K562 (cell line): ENCODE results near the gene TMEM138. TPM values are rescaled to one million over a fixed set of nuclear protein-coding genes. Genes with fewer than 3 reads are reported as not detected.

Experiments used
- ATAC-seq: fragments of 200-7000 bp; cut with Tn5 transposase; 3 replicates; pipeline ENCODE4 v1.9.1; 2020; ENCODE audit warnings: moderate library complexity
- BruUV-seq: library from RNA; stranded (reverse); fragments of 400-500 nt; replicated peaks from 2 replicates; lab custom pipeline; 2021; lab: Mats Ljungman, UMichigan
- CTCF ChIA-PET: fragments of 300-600 bp; formaldehyde crosslinking; extraction: SDS; loops from one replicate; lab custom pipeline; 2021; ENCODE audit warnings: low intra/inter-chr PET ratio; lab: Yijun Ruan, JAX
- POLR2A ChIA-PET: fragments of 300-600, 350-650 bp; sonication (Branson Sonifier 250); formaldehyde crosslinking; extraction: SDS; loops from one replicate; lab custom pipeline; 2021; ENCODE audit warnings: antibody characterized with exemption, inconsistent platforms; lab: Yijun Ruan, JAX
- DNase-seq, 4 experiments: peaks; one replicate each; pipeline versions ENCODE4 v3.0.0 to v3.0.0-alpha.2; 2011 to 2018; ENCODE audit warnings: low spot score in 3 of 4, mixed read lengths in 3 of 4; ENCODE audit errors: extremely low read depth in 1 of 4
- FAIRE-seq: peaks from 2 replicates; lab custom pipeline; 2011; peaks lifted over from hg19 to GRCh38; lab: Jason Lieb, UNC
- H2AFZ ChIP-seq: 2 replicates; pipeline ENCODE4 v1.6.0; 2011; ENCODE audit warnings: low read depth, low read length, control low read depth, inconsistent platforms
- H3K27ac ChIP-seq: fragments of 200-600 bp; 3 replicates; pipeline ENCODE4 v1.8.0; 2011; ENCODE audit warnings: low read depth, mild to moderate bottlenecking, control low read depth, inconsistent platforms, low read length, moderate library complexity, mixed read lengths; ENCODE audit errors: extremely low read depth
- H3K27me3 ChIP-seq, 2 experiments: fragments of 300-600 bp in 1 of 2; 2 replicates in 1 of 2; 3 replicates in 1 of 2; pipeline versions ENCODE4 v1.6.0 to v1.8.0; 2011; ENCODE audit warnings: inconsistent platforms in 2 of 2, low read length in 2 of 2, mild to moderate bottlenecking in 1 of 2, mixed read lengths in 1 of 2, moderate library complexity in 1 of 2; ENCODE audit not compliant: control insufficient read depth in 2 of 2, insufficient read depth in 2 of 2
- H3K36me3 ChIP-seq: fragments of 300-600 bp; 3 replicates; pipeline ENCODE4 v1.8.0; 2011; ENCODE audit warnings: mild to moderate bottlenecking, low read length, inconsistent platforms; ENCODE audit not compliant: control insufficient read depth, insufficient read depth
- H3K4me1 ChIP-seq, 2 experiments: fragments of 200-600 bp in 1 of 2; replicated peaks in 1 of 2; 2 replicates in 1 of 2; 3 replicates in 1 of 2; pipeline versions ENCODE4 v1.5.1 to v1.8.0; 2011; ENCODE audit warnings: inconsistent platforms in 2 of 2, low read length in 2 of 2, mild to moderate bottlenecking in 1 of 2, mixed read lengths in 1 of 2, moderate library complexity in 1 of 2; ENCODE audit not compliant: control insufficient read depth in 2 of 2, insufficient read depth in 2 of 2
- H3K4me2 ChIP-seq: 2 replicates; pipeline ENCODE4 v1.6.1; 2011; ENCODE audit warnings: low read length, control low read depth, inconsistent platforms, mixed read lengths; ENCODE audit not compliant: insufficient read depth
- H3K4me3 ChIP-seq: fragments of 200-600 bp; sonication (generic), shearing (Covaris generic); 2 replicates; pipeline ENCODE4 v1.5.1; 2016; ENCODE audit warnings: control low read depth, inconsistent platforms
- H3K79me2 ChIP-seq: fragments of 200-600 bp; 3 replicates; pipeline ENCODE4 v1.8.0; 2011; ENCODE audit warnings: low read length, inconsistent platforms; ENCODE audit not compliant: control insufficient read depth, insufficient read depth
- H3K9ac ChIP-seq, 2 experiments: 2 replicates each; pipeline versions ENCODE4 v1.6.0 to v1.6.1; 2011; ENCODE audit warnings: low read depth in 2 of 2, low read length in 2 of 2, control low read depth in 1 of 2, inconsistent platforms in 1 of 2, mild to moderate bottlenecking in 1 of 2, mixed read lengths in 1 of 2; ENCODE audit not compliant: insufficient read depth in 1 of 2
- H3K9me1 ChIP-seq: one replicate; pipeline ENCODE4 v1.6.0; 2011; ENCODE audit warnings: inconsistent platforms, mild to moderate bottlenecking, low read length, moderate library complexity; ENCODE audit not compliant: control insufficient read depth, insufficient read depth
- H3K9me3 ChIP-seq: replicated peaks from 2 replicates; pipeline ENCODE4 v1.5.1; 2011; ENCODE audit warnings: low read depth, low read length, inconsistent platforms; ENCODE audit not compliant: control insufficient read depth, insufficient read depth
- H4K20me1 ChIP-seq: replicated peaks from 2 replicates; pipeline ENCODE4 v1.6.1; 2011; ENCODE audit warnings: low read length, inconsistent platforms, mixed read lengths; ENCODE audit not compliant: control insufficient read depth, insufficient read depth
- CEBPB ChIP-seq: fragments of 450-650 bp; IDR thresholded peaks from 2 replicates; pipeline ENCODE4 v1.6.1; 2016; ENCODE audit warnings: missing genetic modification characterization, missing compliant biosample characterization
- CTCFL ChIP-seq: IDR thresholded peaks from 2 replicates; pipeline ENCODE4 v1.6.1; 2011; ENCODE audit warnings: borderline replicate concordance, low read depth, mild to moderate bottlenecking, moderate library complexity, low read length; ENCODE audit not compliant: insufficient read depth, poor library complexity, severe bottlenecking
- ELF2 ChIP-seq: fragments of 250-450 bp; sonication (Bioruptor Pico); IDR thresholded peaks from 2 replicates; pipeline ENCODE4 v1.5.0; 2021; ENCODE audit warnings: mild to moderate bottlenecking
- FOXJ3 ChIP-seq: sonication (generic); formaldehyde crosslinking; IDR thresholded peaks from 2 replicates; pipeline ENCODE4 v1.4.0; 2020; ENCODE audit warnings: mild to moderate bottlenecking, missing genetic modification reagents
- RB1 ChIP-seq: fragments of 450-650 bp; IDR thresholded peaks from 2 replicates; pipeline ENCODE4 v1.6.1; 2017; ENCODE audit warnings: low read depth, mild to moderate bottlenecking
- RBM34 ChIP-seq: fragments of 200-400 bp; formaldehyde crosslinking; IDR thresholded peaks from 2 replicates; pipeline ENCODE4 v1.6.1; 2018; ENCODE audit warnings: low read length, borderline replicate concordance; ENCODE audit not compliant: insufficient read depth
- SPI1 ChIP-seq: IDR thresholded peaks from 2 replicates; pipeline ENCODE4 v1.6.1; 2011; ENCODE audit warnings: low read depth, low read length, control low read depth, borderline replicate concordance
- UBTF ChIP-seq, 2 experiments: IDR thresholded peaks; 2 replicates each; pipeline ENCODE4 v1.6.1; 2012; ENCODE audit warnings: improper control_type of control experiment in 2 of 2, low read depth in 2 of 2, low read length in 2 of 2, borderline replicate concordance in 1 of 2
- WGBS: fragments of 100-300 bp; shearing (Covaris generic); methylation state at CpG from one replicate; pipeline ENCODE4 v1.1.6; 2016; ENCODE audit warnings: low coverage, mixed read lengths; ENCODE audit not compliant: insufficient coverage; ENCODE audit errors: missing lambda C conversion rate; 5-methylcytosine and 5-hydroxymethylcytosine counted together
- in situ Hi-C: fragments of 300-500 bp; cut with MboI; formaldehyde crosslinking; loops from 4 replicates; pipeline ENCODE4 v1.15.0; 2018; ENCODE audit warnings: inconsistent platforms, mixed read lengths
- intact Hi-C: fragments of 100-400 bp; cut with micrococcal nuclease; formaldehyde crosslinking; loops from 2 replicates; pipeline ENCODE4 v1.14.2; 2022
- polyA plus RNA-seq, 8 experiments: library from polyadenylated mRNA; depleted of rRNA in 4 of 8; stranded (reverse) in 5 of 8; unstranded in 3 of 8; fragments of >200 nt; fragmentation: Nextera tagmentation in 2 of 8; fragmentation: Illumina TruSeq in 1 of 8; extraction: Ambion mirVana in 2 of 8; extraction: Trizol in 1 of 8; gene quantifications; 2 replicates each; pipeline versions ENCODE4 v1.2.1 to v1.2.3, GENCODE V29; 2011 to 2014; ENCODE audit warnings: inconsistent platforms in 1 of 8, missing spikeins in 1 of 8
- total RNA-seq, 7 experiments: library from RNA; depleted of rRNA in 6 of 7; stranded (reverse); fragments of >200 nt in 6 of 7; fragmentation: Illumina TruSeq in 2 of 7; extraction: Trizol in 2 of 7; gene quantifications; 2 replicates each; pipeline versions ENCODE4 v1.2.1 to v1.2.3, GENCODE V29; 2011 to 2021; ENCODE audit warnings: low replicate concordance in 1 of 7

The TMEM138 gene
- total and polyA plus RNA-seq, 9 of the 15 experiments (the other 6 are each of a cell fraction or from before 2014, with no cell fraction given) = 23.2 to 168 (median 63.1) TPM

GRCh38 chr11:61331651-61332050 lies 30.5 kb upstream of the TMEM138 start:
- Histone ChIP-seq H3K9me1 (no peaks in the 10 kb centered on the region), H3K36me3 (peaks cover 46% of the 10 kb centered on the region), H4K20me1 (peaks cover 7% of the 10 kb centered on the region)
- BruUV-seq = no TSS peak
- no peak for TF ChIP-seq SPI1
- TF ChIP-seq CEBPB = 0 out of 2 replicates have a peak, but pooled peaks have one; percentile 9
- TF ChIP-seq RBM34 = no peak
- TF ChIP-seq, all 486 proteins: peak for 1
- CTCF ChIA-PET = interaction anchor here (8.5 kb wide), 1 partner anchor 53 kb away, joined by 135 read pairs; no protein-coding TSS in a partner anchor
- POLR2A ChIA-PET = interaction anchor here (0.6 to 3.4 kb wide), 14 partner anchors 10 to 1121 kb away, joined by 3 to 23 read pairs (median 5); partner anchors contain the start of genes CPSF7, CYB561A3, SDHAF2 and TMEM138
- WGBS = 20% methylated on average over 5 of the region's 6 CpGs
- no peak overlapping the region for H2AFZ ChIP-seq
- H3K27ac ChIP-seq = peak overlapping the region; percentile 97; the same call in 2 of the 3 replicates
- H3K9me3 ChIP-seq = no peaks in the 10 kb centered on the region
- no peak for FAIRE-seq
- DNase-seq = no peak
- peak overlapping the region; percentile 99 for H3K9ac ChIP-seq
- intact Hi-C loops (loop anchor here (2.0 to 5.0 kb wide), 3 partner anchors 31 to 74 kb away; partner anchors contain the start of gene TMEM138), in situ Hi-C loops (no loop called here)
- no peak for ATAC-seq
- no peaks in the 10 kb centered on the region for H3K27me3 ChIP-seq
- peaks cover 37 to 46% of the 10 kb centered on the region in 2 experiments; a peak in 4 of 5 replicates for H3K4me1 ChIP-seq
- H3K4me2 ChIP-seq = peak overlapping the region; percentile 100
- H3K79me2 ChIP-seq = peaks cover 78% of the 10 kb centered on the region
- peak overlapping the region; percentile 88 for H3K4me3 ChIP-seq

GRCh38 chr11:61332281-61332796 lies 29.8 kb upstream of the TMEM138 start:
- no peaks in the 10 kb centered on the region for H3K9me3 ChIP-seq
- H3K27ac ChIP-seq = peak overlapping the region; percentile 97
- no peaks in the 10 kb centered on the region for H3K27me3 ChIP-seq
- ChIA-PET CTCF (interaction anchor here (8.5 kb wide), 1 partner anchor 53 kb away, joined by 135 read pairs; no protein-coding TSS in a partner anchor), POLR2A (interaction anchor here (0.8 to 3.4 kb wide), 10 partner anchors 14 to 224 kb away, joined by 3 to 23 read pairs (median 5); partner anchors contain the start of genes CPSF7, SDHAF2 and TMEM216)
- FAIRE-seq (no peak), ATAC-seq (peak; percentile 23), DNase-seq (peak in 2 of 4 experiments; percentile 41 to 45)
- no peaks in the 10 kb centered on the region for H3K9me1 ChIP-seq
- H3K4me2 ChIP-seq = peak overlapping the region; percentile 100
- H3K79me2 ChIP-seq = peaks cover 71% of the 10 kb centered on the region
- peaks cover 7% of the 10 kb centered on the region for H4K20me1 ChIP-seq
- H3K4me3 ChIP-seq = peak overlapping the region; percentile 88
- BruUV-seq = TSS peak; percentile 58
- intact Hi-C loops = loop anchor here (2.0 to 5.0 kb wide), 3 partner anchors 30 to 75 kb away; partner anchors contain the start of gene TMEM138
- in situ Hi-C loops = no loop called here
- 2% methylated on average over 21 of the region's 24 CpGs for WGBS
- peak overlapping the region; percentile 74 for H2AFZ ChIP-seq
- H3K9ac ChIP-seq = peak overlapping the region; percentile 99
- H3K36me3 ChIP-seq = peaks cover 40% of the 10 kb centered on the region
- peaks cover 40 to 53% of the 10 kb centered on the region in 2 experiments; a peak in 4 of 5 replicates for H3K4me1 ChIP-seq
- 0 out of 4 replicates have a peak, but pooled peaks of 1 of the 2 experiments have one; percentile 7 for TF ChIP-seq UBTF (IDR thresholded peaks at IDR 0.05; ENCODE audit: borderline replicate concordance in 1 of 2, low read depth in 2 of 2, low read length in 2 of 2)
- no peak for TF ChIP-seq RB1
- no peak for TF ChIP-seq FOXJ3 (CRISPR knock-in tag)
- no peak for TF ChIP-seq ELF2 (CRISPR knock-in tag)
- TF ChIP-seq CTCFL = peak; percentile 20
